Stimulated activated CD4-positive, alpha-beta T cell treated with anti-CD3 and anti-CD28 coated beads, Interleukin-12 subunit alpha, Interleukin-12 subunit beta, amount 100 ng/mL, for 48 hours (primary cell): Measurements from ENCODE around the gene CIITA.
"Not testable (repeated sequence)": the region's sequence is repeated elsewhere in the genome, so short reads cannot be mapped to it uniquely, and the experiment has no call there.

Experiments
- DNase-seq, 3 donors: peaks; one replicate each; pipeline ENCODE4 v3.0.0-alpha.2; 2020; ENCODE audit warnings: low read depth in 2 of 3, low spot score in 1 of 3

CIITA gene

DNA sequence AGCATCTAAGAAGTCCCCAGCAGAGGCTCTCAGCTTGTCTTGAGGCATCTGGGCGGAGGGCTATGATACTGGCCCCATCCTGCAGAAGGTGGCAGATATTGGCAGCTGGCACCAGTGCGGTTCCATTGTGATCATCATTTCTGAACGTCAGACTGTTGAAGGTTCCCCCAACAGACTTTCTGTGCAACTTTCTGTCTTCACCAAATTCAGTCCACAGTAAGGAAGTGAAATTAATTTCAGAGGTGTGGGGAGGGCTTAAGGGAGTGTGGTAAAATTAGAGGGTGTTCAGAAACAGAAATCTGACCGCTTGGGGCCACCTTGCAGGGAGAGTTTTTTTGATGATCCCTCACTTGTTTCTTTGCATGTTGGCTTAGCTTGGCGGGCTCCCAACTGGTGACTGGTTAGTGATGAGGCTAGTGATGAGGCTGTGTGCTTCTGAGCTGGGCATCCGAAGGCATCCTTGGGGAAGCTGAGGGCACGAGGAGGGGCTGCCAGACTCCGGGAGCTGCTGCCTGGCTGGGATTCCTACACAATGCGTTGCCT is at the start of gene CIITA:
Gene CIITA, plus strand, starts transcription at position 404 of the 543 bp plus-strand sequence. Its CDS starts 129 bp downstream, at position 533.
- DNase-seq, result peak in 1 of 3 donors; percentile 20

- DNase-seq, result no peak
These were observed 49.2 kb upstream of the CIITA start for GRCh38 chr16:10827691-10828341.

DNA sequence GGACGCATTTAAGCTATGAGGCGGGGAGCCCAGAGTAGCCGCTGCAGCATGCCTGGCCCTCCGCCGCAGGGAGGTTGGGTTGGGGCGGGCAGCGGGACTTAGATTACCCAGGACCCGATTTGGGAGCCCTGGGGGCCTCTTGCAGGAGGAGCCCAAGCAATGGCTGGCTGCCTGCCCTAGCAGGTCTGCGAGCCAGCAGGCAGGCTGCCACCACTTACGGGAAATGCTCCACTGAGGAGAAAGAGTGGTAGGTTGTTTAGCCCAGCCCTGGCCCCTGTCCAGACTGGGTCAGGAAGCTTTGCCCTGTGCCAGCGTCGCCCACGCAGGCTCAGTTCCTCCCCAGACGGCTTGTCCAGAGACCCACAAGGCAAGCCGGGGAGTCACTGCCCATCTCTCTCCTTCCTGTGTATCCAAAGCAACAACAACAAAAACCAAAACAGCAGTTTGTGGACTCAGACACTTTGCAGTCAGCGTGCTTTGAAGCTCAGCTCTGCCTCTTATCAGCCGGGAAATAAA is 48.1 kb upstream of the CIITA start:
- DNase-seq, result no peak

DNA sequence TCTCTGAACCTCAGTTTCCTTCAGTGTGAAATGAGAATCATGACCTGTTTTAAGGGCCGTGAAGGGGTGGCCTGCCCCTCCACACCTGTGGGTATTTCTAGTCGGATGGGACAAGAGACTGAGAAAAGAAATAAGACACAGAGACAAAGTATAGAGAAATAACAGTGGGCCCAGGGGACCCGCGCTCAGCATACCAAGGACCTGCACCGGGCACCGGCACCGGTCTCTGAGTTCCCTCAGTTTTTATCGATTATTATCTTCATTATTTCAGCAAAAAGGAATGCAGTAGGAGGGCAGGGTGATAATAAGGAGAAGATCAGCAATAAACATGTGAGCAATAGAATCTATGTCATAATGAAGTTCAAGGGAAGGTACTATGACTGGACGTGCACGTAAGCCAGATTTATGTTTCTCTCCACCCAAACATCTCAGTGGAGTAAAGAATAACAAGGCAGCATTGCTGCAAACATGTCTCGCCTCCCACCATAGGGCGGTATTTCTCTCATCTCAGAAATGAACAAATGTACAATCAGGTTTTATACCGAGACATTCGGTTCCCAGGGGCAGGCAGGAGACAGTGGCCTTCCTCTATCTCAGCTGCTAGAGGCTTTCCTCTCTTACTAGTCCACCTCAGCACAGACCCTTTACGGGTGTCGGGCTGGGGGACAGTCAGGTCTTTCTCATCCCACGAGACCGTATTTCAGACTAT is 47.5 kb upstream of the CIITA start:
- not testable (repeated sequence) for DNase-seq

DNA sequence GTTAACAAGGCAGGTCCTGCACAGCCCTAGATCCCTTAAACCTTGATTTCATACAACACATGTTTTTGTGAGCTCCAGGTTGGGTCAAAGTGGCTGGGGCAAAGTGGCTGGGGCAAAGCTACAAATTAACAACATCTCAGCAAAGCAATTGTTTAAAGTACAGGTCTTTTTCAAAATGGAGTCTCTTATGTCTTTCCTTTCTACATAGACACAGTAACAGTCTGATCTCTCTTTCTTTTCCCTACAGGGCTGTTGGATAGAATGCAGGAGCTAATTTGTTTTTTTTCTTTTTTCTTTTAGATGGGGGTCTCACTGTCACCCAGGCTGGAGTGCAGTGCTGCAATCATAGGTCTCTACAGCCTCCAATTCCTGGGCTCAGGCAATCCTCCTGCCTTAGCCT is 46.8 kb upstream of the CIITA start:
- not testable (repeated sequence) for DNase-seq

DNA sequence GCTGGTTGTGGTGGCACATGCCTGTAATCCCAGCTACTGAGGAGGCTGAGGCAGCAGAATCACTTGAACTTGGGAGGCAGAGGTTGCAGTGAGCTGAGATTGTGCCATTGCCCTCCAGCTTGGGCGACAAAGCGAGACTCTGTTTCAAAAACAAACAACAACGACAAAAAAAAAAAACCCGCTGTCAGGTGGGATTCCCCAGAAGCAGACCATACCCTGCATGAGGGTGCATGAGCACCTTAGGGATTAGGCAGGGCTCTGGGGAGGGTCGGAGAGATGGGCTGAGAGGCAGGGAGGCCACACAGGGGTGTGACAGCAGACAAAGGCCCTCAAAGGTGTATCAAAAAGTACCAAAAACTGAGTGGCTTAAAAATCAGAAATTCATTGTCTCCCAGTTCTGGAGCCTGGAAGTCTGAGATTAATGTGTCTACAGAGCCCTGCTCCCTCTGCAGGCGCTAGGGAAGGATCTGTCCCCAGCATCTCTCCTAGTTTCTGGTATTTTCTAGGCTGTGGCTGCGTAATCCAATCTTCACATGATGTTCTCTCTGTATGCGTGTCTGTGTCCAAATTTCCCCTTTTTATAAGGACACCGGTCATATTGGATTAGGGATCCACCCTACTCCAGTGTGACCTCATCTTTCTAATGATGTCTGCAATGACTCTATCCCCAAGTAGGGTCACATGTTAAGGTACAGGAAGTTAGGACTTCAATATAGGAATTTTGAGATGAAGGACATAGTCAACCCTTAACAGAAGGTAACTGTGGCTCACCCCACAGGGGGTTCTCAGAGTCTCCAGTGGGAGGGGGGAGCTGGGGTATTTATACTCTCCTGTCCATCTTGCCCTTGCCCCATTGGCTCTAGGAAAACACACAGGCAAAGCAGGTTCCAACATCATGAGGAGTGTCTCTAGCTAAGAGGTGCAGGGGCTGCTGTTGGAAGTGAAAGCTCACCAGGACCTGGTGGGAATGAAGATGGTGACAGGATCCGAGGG is 44.8 kb upstream of the CIITA start:
- DNase-seq, result no peak

DNA sequence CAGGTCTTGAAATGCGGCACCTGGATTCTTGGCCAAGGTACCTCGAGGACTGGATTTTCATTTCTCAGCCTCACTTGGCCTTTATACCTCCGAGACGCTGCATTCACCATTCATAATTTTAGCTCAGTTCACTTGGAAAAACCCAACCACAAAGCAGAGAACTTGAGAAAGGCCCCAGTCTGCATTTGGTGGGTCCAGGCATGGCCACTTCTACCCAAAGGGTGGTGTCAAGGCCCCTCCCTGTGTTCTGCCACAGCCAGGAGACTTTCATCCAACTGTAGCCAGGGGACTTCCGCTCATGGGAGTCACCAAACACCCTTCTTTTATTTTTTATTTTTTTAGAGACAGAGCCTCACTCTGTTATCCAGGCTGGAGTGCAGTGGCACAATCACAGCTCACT is 43.7 kb upstream of the CIITA start:
- DNase-seq, result no peak

GRCh38 chr16:10834130-10834529 is 42.9 kb upstream of the CIITA start:
- no peak for DNase-seq

DNA sequence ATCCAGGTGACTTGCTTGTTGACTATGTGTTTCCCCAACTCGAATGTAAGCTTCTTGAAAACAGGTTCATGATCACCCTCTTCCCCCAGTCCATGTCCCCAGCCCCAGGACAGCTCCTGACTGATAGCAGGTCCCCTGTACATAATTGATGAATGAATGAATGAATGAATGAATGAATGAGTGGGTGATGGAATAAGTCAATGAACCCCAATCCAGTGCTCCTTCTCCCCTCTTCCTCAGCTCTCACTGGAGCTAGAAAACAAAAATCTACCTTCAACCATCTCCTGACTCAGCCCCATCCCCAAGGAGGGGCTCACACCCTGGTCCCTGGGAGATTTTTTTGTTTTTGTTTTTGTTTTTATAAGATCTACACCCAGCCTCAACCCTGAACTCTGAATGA is 42.2 kb upstream of the CIITA start:
- DNase-seq, result no peak

GRCh38 chr16:10835281-10835931 is 41.6 kb upstream of the CIITA start:
- DNase-seq, result peak in 2 of 3 donors; percentile 8 to 20

- DNase-seq, result no peak
These were observed 40.7 kb upstream of the CIITA start for GRCh38 chr16:10836174-10836853.

DNA sequence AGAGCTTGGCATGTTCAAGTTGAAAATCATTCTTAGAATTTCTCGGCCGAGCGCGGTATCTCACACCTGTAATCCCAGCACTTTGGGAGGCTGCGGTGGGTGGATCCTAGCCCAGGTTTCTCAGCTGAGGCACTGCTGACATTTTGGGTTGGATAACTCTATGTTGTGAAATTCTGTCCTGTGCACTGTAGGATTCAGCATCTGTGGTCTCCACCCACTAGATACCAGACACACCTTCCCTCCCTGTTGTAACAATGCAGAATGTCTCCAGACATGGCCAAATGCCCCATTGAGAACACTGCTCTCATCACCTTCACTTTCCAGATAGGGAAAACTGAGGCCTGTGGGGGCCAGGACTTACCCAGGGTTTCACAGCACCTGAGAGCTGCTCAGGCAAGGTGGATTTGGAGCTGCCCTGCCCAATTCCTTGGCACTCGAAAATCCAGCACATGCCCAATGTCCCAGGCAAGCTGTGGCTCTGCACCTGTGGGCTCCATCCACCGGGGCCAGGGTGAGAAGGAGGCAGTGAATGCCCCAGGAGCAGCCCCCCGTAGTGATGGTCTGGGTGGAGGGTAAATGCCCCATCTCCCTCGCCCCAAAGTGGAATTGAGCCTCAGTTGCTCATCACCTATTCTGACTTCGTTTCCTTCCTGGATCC is 38.3 kb upstream of the CIITA start:
- DNase-seq, result no peak

DNA sequence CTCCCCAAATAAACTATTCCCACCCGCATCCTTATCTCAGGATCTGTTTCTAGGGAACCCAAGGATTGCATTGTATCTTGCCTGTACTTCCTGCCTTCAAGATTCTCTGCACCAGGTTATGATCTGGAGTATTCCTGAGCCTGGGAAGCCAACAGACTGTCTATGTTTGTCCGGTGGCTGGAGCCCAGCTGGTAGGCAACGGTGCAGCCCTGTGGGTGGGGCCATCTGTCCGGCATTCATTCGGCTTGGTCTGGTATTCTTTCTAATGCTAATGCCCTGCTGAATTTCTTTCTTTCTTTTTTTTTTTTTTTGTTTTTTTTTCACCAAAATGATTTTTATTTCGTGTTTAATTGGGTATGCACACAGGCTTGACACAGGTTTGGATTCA is 37.7 kb upstream of the CIITA start:
- no peak for DNase-seq

GRCh38 chr16:10840703-10841102 is 36.3 kb upstream of the CIITA start:
- DNase-seq, result no peak

DNA sequence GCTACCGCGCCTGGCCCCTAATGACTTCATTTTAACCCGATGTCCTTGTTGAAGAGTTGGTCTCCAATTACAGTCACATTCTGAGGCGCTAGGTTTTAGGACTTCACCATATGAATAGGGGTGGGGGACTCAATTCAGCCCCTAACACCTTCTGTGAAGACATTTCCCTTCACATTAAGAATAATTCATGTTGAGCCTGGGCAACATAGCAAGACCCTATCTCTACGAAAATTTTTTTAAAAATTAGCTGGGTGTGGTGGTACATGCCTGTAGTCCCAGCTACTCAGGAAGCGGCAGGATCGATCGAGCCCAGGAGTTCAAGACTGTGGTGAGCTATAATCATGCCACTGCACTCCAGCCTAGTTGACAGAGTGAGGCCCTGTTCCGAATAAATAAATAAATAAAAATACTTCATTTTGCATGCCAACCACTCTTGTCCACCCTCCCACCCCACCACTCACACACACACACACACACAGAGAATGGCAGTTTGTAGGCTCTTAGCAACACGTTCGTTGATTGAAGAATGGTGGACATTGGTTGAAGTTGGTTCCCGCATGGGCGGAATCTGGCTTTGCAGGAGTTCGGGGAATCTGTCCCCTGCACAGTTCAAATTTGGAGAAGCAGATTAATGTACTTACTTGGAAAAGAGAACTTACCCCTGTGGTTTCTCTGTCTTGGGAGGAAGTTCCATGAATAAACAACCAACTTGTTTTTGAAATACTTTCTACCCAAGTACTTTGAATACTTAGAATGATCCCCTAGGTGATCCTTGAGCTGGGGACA is 30.6 kb upstream of the CIITA start:
- no peak for DNase-seq

DNA sequence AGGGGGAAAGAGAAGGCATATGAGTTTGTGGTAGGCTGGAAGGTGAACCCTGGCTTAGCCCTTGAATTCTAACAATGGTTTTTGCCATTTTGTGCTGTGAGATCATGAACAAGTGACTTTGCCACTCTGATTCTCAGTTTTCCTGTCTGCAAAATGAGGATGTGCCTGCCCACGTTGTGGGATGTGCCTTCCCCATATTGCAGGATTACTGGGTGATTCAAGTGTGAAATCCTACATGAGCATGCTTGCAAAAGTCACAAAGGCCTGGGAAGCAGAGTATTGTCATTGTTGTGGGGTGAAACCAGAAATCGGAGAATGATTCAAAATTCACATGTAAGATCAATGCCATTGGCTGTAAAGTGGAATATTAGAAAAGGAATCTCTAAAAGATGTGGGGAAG is 29.8 kb upstream of the CIITA start:
- DNase-seq, result no peak

GRCh38 chr16:10849736-10850477 is 27.1 kb upstream of the CIITA start:
- no peak for DNase-seq

DNA sequence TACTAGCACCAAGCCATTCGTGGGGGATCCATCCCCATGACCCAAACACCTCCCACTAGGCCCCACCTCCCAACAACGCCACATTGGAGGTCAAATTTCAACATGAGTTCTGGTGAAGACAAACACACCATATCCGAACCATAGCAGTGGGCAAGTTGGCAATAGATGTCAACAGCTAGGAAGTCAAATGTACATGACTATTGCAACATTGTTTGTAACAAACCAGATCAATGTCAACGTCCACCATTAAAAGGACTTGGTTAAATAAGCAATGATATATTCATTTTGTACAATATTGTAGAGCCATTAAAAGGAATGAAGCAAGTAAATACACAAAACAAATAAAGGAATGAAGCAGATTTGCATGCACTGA is 26.5 kb upstream of the CIITA start:
- DNase-seq, result no peak
